ENCODE data around the gene ETNPPL.
"Not testable (repeated sequence)": the region's sequence is repeated elsewhere in the genome, so short reads cannot be mapped to it uniquely, and the experiment has no call there.

The ETNPPL gene

DNA sequence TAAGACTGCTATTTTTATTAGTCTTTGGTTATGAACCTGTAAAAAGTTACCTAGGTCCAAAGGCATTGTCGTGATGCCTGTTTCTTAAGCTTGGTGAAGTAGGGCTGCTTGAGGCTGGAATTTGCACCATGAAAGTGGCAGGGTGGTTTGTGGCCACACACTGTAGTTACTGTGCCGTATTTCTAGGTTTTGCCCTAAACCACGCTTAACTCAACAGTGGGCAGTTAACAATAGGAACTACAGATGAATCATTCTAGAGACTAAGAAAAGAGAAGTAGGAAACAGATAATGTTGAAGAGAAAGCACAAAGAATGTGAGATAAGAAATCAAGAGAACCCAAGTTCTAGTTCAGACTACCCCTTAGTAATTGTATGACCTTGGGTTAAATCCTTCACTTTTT is 11.5 kb downstream of the ETNPPL start:
- no peak for DNase-seq

DNA sequence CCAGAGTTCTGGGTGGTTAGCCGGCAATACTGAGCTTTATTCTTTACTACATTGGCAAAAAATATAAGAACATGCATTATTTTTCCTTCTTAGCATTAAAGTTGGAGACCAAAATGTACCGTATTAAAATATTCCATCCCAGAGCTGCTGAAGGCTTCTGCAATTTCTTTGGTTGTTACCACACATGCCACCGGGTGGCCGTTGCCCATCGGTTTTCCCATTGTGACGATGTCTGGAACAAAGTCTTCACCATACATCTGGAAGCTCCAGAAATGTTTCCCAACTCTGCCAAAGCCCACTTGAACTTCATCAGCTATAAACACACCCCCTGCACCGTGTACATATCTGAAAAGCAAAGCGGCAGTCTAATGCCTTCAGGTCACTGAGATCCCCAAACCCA is 13.7 kb downstream of the ETNPPL start:
- DNase-seq = no peak

DNA sequence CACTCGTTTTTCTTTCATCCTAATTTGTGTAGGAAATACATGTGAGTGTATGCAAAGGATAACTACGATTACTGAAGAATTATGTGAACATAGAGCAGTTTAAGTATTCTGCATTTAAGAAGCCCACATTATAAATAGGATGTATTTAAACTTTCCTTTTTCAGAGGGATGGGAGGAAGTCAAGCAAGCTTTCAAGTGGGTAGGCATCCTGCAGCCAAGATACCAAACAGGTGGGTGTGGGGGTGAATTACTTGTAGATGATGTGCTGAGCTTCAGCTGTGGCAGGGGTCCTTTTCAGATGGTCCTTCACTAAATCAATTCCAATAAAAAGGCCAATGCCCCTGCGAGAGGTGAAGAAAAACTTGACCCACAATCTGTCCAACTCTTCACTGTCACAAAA is 16.3 kb downstream of the ETNPPL start:
- DNase-seq = no peak

DNA sequence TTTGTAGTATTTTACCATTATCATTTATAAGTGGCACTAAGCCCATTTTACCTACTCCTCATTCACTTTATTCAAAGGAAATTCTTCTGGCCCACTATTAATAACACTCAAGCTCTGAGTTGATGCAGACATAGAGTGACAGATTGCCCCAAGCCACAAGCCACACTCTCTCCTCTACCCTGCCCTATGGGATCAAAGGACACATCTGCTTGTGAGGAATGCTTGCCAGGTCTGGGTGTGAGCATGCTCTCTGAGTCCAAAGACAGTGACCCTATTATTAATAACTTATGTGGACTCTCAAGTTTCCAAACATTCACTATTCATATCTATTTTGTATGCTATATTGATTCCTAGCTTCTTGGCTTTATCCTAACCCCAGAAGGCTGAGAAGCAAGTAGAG is 18.5 kb downstream of the ETNPPL start:
- DNase-seq = no peak

DNA sequence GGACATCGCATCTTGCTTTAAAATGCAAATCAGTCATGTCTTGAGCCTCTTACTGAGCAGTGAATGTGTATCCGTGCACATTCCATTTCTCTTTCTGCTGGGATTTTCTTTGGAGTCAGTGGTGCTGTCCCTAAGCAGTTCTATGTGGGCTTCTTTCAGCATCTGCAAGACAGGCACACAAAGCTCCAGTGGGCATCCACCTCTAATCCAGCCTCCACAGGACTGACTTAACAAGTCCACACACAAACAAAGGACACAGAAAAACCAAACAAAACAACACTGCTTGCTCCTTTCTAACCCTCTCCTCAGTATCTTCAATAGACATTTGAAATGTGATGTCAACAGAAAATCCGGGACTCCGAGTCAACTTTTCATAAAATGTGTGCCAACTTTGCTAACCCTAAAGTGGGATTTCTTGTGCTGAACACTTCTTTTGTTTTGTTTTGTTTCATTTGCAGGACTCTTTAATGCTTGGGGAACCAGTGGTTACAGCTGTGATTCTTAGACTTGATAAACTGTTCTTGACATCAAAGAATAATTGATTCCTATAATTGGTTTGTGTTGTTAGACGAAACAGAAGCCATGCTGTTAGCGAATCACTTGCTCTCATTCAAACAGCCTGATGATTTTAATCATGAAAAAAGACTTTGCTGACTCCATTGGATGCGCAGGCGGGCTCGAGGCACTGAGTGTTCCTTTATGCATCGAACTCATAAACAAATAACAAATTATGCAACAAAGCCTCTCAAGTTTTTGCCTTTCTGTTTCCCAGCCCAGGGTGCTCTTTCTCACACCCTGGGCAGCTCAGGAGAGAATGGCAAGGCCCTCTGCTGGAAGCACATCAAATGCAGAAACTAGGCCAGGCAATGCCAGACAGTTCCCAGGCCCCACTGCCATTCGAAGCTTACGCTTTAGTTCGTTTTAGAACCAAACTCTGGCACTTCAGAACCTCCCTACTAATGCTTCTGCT is 20.1 kb downstream of the ETNPPL start:
- no peak for DNase-seq

DNA sequence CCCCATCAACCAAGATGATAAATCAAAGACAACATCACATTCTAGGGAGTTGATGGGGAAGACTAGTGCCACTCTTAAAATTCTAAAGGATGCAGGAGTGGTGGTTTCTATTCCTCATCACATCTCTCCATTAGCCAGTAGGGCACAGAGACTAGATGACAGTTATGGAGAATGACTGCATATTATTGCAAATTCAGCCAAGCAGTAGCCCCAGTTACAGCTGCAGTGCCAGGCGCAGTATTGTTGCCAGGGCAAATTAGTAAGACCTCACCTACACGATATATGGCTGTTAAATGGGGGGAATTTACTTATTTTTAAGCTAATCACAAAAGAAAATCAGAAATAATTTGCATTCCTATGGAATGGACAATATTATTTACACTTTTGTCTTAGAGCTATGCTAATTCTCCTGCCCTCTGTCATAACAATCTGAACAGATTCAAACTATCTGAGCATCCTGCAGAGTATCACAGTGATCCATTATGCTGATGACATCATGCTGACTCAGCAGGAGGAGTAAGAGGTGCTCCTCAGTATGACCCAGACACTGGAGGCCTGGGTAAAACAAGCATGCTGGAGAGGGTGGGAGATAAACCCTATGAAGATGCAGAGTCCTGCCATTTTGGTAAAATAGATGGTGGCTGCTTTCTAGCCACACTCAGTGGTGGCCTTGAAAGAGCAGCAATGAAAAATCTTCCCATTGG is 24.7 kb downstream of the ETNPPL start:
- no peak for DNase-seq

DNA sequence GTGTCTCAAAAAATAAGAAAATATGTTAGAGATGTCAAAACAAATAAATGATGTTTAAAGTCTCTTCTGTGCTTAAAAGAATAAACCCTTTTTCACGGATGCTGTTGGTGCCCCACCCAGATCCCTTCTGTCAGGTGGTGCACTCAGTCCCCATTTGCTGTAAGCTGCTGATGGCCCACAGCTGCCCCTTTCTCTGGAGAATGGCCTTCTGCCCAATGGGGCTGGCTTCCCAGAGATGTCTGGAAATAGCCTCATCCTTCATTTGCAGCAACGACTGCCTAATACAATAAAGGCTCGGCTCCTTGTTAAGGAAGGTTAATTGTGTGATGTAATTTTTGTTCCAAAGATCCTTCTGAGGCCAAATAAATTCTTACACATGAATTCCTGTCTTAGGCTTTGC is 31.8 kb downstream of the ETNPPL start:
- DNase-seq = no peak

DNA sequence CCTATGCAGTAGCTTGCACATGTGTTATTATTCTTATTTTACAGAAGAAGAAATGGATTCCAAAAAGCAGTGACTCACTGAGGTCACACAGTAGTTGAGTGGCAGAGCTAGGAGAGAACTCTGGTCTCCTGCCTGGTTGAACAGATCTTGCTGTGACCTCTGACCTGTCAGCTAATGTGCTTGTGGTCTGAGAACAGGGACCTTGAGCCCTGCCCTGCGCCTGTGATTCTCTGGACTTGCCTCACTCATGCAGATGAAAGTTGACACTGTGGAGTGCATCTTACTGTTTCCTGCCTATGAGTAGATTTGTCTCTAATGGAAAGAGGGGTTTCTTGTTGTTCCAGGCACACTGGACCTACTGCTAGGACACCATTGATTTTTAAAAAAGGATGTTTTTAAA is 32.3 kb downstream of the ETNPPL start:
- no peak for DNase-seq

DNA sequence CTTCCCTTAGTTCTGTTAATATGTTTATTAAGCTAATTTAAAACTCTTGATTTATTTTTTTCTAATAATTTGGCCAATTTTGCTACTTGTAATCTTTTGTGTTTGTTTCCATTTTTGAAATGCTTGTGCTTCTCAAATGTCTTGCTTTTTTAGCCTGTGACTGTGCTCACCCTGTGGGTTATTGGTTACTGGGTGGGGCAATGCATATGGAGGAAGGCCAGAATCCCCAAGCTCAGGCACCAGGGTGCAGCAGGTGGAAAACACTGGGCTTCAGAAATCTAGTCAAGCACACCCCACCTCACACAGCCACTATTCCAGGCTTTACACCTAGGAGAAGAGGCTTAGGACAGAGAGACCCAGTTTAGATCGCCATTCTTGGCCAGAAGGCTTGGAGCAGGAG is 33.1 kb downstream of the ETNPPL start:
- DNase-seq = no peak

DNA sequence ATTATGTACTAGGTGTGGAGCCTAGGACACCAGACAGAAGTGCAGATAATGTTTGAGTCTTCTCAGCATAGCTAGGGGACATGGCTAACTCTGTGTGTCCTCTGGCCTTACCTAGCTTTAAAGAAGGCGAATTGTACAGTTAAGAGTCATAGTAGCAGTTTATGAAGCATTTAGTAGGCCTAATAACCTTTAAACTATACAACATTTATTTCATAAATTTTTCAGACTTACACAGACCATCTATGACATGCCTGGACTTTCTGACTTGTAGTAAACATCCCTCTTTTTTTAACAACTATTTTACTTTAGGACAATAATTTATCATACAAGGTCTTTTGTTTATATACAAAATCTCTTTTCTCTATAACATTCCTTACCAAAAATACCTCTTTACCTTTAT is 37.4 kb downstream of the ETNPPL start:
- no peak for DNase-seq

DNA sequence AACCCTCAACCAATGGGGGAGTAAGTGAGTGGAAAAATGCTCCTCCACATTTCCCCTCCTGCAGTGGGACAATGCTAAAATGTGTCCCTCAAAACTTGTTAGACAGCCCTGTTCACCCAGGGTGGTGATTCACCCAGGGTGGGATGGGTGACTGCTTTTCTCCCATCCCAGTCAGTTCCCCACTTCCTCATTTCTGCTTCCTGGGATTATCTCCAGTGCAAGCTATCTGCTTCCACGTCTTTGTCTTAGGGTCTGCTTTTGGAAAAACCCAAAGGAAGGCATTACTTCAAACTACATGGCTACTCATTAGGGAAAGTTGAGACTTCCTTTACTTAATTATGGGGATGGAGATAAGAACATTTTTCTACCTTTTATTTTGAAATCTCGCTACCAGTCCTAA is 45.5 kb downstream of the ETNPPL start:
- DNase-seq = no peak

DNA sequence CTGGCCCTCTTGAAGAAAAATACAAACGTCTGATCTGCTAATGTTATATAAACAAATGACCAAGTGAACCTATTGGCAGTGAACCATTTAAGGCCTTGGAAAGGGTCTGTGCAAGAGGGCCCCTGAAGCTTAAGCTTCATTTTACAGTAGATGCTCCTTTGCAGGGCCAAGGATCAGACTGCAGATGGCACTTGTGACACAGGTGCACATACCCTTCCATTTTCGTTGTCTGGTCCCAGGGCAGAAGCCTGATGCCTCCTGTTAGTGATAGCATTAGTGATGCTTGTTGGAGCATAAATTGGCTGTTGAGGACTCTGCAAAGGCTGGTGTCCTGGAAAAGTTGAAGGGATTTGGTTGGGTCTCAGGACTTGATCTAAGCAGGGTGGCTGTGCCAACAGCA is 46.5 kb downstream of the ETNPPL start:
- DNase-seq = no peak

DNA sequence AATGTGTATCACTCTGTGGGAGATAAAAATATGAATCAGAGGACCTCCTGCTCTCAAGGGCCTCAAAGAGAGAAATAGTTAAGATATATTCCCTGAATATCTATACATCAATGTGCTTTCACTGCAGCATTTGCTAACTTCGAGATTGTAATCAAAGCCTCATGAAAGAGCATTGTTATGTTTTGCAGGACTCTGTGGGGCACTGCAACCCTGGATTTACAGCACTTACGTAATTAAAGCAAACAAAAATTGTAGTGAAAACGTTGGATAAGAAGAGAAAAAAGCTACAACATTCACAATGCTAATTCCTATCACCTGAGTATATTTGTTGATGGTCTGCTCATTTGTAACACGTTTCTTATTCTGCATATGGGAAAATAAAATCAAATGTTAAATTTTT is 48.0 kb downstream of the ETNPPL start:
- DNase-seq = no peak

DNA sequence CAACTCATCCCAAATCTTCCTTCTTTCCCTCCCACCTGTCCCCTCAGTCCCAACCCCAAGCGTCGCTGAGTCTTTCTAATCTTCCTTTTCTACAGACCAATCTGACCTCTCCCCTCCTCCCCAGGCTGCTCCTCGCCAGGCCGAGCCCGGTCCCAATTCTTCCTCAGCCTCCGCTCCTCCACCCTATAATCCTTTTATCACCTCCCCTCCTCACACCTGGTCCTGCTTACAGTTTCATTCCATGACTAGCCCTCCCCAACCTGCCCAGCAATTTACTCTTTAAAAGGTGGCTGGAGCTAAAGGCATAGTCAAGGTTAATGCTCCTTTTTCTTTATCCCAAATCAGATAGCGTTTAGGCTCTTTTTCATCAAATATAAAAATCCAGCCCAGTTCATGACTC is 52.3 kb downstream of the ETNPPL start:
- not testable (repeated sequence) for DNase-seq

DNA sequence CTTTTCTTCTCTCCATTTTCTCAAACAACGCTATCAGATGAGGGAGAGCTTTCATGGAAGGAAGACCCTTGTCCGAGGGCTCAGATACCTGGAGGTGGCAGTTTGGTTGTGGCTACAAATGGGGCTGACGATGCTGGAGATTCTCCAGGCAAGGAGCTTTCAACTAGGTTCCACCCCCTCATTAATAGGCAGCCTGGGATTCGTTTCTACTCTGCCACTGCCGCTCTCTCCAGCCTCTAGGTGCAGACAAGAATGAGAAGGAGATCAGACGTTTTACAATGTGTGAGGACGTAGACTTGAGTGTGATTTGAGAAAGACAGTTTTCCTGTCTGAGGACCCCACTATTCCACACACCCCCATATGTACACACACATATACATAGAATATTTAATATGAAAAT is 53.1 kb downstream of the ETNPPL start:
- no peak for DNase-seq

DNA sequence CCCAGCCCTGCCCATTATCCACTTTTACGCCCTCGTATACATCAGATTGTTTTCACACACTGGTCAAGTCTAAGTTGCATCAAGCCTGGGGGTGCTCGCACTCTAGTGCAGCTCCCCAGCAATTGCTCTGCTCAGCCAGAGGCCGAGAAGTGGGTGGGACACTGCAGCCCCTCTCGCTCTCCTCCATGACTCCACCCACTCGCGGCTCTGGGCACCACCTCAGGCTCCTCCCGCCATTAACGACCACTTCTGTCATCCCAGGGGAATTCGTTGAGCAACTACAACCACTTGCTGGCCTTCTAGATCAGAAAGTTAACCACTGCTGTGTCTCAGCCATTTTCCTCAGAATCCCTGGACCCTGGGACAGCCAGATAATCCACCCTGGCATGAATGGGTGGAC is 53.6 kb downstream of the ETNPPL start:
- DNase-seq = no peak

DNA sequence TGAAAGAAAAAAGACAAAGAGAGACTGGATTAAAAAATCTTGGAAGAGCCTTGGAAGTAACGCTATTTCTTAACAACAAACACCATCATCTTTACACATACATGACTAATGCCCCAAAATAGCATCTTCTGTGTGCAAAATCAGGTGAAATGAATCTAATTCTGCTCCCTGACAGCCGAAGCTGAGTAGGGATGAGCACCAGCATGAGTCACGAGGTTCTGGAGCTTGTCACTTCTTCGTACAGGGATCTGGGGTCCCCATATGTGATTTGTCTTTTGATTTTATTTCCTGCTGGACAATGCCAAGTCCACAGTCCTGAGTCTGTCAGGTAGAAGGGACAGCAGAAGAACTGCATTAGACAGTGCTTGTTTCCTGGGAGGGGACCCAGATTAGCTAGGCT is 56.6 kb downstream of the ETNPPL start:
- no peak for DNase-seq

DNA sequence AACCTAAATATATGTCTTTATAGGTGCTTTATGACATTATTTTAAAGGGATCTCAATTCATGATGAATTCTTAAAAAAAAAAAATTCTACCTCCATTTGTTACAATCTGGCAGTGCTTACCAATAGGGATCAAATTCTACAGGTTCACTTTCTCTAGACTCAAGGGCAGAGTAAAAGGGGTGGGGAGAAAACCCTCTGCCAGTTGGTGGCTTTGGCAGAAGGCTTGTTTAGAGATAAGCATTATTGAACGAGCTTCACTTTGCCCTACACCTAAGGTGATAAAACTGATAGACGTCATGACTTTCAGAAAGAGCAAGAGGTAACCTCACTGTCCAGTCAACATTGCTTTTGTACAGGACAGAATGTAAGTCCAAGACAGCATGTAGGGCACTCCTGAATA is 58.9 kb downstream of the ETNPPL start:
- DNase-seq = no peak

DNA sequence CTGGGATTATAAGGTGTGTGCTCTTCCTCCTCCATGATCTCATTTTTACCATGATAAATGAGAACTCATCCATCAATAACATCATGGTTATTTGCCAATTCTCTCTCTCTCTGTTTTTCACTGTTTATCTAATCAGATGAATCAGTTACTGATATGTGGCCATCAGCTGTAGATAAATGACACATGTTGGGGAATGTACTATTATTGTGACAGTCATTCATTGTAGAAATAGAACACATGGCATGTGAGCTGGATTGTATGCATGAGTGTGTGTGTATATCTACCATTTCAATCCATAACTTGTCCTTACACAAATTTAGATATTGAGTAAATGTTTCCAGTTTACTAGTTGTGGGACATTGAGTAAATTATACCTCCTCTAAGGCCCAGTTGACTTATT is 59.5 kb downstream of the ETNPPL start:
- DNase-seq = no peak

DNA sequence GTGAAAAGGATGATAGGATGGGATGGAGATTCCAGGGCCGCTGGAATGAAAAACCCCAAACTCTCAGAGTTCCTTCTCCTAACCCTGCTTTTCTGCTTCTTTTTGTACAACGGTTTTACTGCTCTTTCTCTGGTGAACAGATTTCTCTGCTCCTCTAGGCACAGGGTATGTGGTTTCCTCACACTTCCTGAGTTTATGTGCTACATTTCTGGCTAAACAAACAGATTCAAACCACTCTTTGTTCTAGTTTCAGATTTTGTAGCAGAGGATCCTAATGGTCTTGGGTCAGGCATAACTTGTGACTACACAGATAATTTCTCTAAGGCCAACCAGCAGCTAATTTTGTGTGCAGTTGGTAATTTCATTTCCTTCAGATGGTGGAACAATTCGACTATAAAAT is 59.9 kb downstream of the ETNPPL start:
- DNase-seq = no peak

DNA sequence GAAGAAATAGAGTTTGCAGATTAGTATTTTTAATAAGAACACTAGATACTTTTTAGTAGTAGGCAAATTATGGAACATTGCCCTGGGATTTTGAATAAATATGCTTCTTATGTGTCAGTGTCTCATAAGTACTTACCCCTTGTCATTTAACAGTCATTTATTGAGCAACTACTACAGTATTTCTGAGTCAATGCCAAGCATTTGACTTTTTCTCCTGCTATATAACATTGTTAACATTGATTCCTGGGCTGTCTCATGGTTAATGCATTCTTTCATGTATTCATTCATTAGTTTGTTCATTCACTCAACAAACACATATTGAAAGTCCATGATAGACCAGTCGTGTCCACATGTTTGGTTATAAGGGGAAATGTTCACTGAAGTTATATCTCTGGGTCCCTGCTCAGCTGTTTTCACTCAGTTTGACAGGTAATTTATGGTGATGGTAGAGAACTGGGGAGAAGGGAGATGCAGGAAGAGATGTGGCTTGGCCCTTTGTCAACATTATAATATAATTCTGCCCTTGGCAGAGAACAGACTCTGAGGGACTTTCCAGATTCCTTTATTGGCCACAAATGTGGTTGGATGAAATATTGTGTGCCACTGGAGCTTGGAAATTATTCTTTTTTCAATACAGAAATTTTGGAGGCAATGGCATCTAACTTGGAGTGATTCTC is 62.6 kb downstream of the ETNPPL start:
- no peak for DNase-seq

DNA sequence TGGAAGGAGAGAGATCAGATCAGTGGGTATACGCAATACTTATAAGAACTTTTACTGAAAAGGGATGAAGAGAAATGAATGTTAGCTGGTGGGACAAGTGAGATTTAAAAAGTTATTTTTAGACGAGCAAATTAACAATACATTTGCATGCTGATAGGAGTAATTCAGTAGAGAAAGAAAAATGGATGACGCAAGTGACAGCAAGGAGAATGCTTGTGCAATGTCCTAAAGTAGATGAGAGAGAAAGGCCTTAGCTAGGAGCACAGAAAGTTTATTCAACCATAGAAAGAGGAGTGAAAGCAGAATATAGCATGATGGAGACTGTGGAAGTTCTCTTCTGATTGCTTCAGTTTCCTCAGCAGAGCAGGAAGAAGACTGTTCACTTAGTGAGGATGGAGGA is 66.7 kb downstream of the ETNPPL start:
- no peak for DNase-seq

DNA sequence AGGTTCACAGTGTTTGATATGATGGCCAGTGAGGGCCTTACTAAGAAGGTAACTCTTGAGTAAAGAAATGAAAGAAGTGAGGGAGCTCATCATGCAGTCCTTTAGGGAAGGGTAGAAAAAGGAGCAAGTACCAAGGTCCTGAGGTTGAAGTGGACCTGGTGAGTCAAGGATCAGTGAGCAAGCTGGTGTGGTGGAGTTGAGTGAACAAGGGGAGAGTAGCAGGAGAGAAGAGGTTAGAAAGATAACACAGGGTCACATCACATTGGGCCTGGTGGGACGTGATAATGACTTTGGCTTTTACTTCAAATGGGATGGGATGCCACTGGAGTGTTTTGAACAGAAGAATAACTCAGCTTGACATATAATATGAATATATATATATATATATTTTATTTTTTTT is 67.8 kb downstream of the ETNPPL start:
- DNase-seq = no peak

DNA sequence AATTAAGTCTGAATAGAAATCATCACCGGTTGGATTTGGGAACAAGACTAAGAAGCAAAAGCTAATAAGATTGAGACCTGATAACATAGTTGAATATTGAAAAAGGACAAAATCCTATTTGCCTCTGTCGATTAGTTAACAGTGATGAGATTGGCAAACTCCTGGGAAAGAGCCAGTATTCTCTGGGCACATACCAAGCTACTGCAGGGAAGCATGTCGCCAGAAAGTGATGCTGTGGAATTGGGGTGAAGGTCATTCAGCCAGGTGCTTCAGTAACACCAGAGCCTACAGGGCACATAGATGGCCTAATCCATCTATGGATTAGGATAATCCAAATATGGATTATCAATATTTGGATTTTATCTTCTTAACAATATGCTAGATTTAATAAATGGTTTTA is 68.4 kb downstream of the ETNPPL start:
- no peak for DNase-seq
